ENCODE data around the gene ATF6B. TPM values are rescaled to one million over a fixed set of nuclear protein-coding genes. Genes with fewer than 3 reads are reported as not detected.
"Not testable (repeated sequence)": the region's sequence is repeated elsewhere in the genome, so short reads cannot be mapped to it uniquely, and the experiment has no call there.

Gene ATF6B
- total RNA-seq, 2 experiments from 2014 or later, result 54.1 to 55.2 TPM

DNA sequence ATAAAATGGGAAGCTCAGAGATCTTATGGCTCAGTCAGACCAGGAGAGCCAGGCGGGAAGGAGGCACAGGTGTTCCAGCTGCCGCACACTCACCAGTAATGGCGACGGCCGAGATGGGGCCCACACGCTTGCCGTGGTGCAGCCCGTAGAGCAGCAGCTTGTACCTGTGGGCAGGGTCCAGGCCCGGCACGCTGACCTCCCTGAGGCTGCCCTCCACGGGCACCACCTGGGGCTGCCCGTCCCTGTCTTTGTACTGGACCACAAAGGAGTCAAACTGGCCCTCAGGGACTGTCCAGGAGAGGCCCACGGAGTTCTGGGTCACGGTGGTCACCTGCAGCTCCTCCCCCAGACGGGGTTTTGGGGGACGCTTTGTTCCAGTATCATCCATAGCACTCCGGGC, 58.6 kb downstream of the ATF6B start:
- Mint-ChIP-seq H3K4me3 (no peak overlapping the region), H3K27ac (no peak overlapping the region), H3K4me1 (ENCODE audit: low read depth) (no peaks in the 10 kb centered on the region), H3K36me3 (ENCODE audit: low read depth) (no peaks in the 10 kb centered on the region), H3K27me3 (no peaks in the 10 kb centered on the region), H3K9me3 (no peaks in the 10 kb centered on the region)
- no peak for ATAC-seq
- DNase-seq, result no peak
- intact Hi-C loops (cut with micrococcal nuclease), result no loop called here
- CTCF ChIA-PET, result no interaction called here
- POLR2A ChIA-PET, result no interaction called here
- TF ChIP-seq, protein P1, sequence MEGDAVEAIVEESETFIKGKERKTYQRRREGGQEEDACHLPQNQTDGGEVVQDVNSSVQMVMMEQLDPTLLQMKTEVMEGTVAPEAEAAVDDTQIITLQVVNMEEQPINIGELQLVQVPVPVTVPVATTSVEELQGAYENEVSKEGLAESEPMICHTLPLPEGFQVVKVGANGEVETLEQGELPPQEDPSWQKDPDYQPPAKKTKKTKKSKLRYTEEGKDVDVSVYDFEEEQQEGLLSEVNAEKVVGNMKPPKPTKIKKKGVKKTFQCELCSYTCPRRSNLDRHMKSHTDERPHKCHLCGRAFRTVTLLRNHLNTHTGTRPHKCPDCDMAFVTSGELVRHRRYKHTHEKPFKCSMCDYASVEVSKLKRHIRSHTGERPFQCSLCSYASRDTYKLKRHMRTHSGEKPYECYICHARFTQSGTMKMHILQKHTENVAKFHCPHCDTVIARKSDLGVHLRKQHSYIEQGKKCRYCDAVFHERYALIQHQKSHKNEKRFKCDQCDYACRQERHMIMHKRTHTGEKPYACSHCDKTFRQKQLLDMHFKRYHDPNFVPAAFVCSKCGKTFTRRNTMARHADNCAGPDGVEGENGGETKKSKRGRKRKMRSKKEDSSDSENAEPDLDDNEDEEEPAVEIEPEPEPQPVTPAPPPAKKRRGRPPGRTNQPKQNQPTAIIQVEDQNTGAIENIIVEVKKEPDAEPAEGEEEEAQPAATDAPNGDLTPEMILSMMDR (IDR thresholded peaks at IDR 0.05), result no peak

DNA sequence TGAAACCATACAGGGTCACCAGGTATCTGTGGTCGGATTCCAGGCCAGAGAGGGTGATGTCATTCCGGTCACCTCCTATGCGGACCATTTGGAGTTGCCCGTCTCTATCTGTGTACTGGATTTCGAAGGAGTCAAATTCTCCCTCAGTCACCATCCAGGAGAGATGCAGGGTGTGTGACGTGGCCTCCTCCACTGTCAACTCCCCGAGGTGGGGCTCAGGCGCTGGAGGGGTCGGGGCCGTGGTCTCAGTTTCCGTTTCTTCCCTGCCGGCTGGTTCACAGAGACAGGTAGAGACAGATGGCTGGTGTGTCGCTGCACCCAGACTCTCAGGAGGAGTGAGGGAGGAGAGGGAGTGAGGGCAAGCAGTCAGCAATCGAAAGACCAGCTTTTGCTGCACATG, 59.2 kb downstream of the ATF6B start:
- intact Hi-C loops (cut with micrococcal nuclease), result no loop called here
- DNase-seq (no peak), ATAC-seq (no peak)
- TF ChIP-seq, protein P1 (IDR thresholded peaks at IDR 0.05), result no peak
- Mint-ChIP-seq H3K4me1 (ENCODE audit: low read depth) (no peaks in the 10 kb centered on the region), H3K27ac (no peak overlapping the region), H3K4me3 (no peak overlapping the region), H3K9me3 (no peaks in the 10 kb centered on the region), H3K27me3 (no peaks in the 10 kb centered on the region), H3K36me3 (ENCODE audit: low read depth) (no peaks in the 10 kb centered on the region)
- POLR2A ChIA-PET, result no interaction called here
- CTCF ChIA-PET, result no interaction called here

DNA sequence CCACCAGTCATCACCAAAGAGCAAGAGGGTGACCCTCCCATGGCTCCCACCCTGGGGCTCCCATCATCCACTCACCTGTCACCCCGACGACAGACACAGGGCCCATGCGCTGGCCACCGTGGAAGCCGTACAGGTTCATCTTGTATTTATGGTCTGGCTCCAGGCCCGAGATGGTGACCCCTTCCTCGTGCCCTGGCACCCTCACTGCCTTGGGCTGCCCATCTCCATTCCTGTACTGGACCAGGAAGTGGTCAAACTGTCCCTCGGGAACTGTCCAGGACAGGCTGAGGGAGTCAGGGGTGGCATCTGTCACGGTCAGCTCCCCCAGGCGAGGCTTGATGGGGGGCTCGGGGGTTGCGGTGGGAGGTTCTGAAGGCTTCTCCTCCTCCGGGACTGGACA, 59.7 kb downstream of the ATF6B start:
- DNase-seq; H3K27me3 Mint-ChIP-seq; H3K9me3 Mint-ChIP-seq; H3K4me3 Mint-ChIP-seq; ATAC-seq; POLR2A ChIA-PET; H3K4me1 Mint-ChIP-seq (ENCODE audit: low read depth); H3K36me3 Mint-ChIP-seq (ENCODE audit: low read depth); CTCF ChIA-PET; intact Hi-C loops (cut with micrococcal nuclease); H3K27ac Mint-ChIP-seq: not testable (repeated sequence)

DNA sequence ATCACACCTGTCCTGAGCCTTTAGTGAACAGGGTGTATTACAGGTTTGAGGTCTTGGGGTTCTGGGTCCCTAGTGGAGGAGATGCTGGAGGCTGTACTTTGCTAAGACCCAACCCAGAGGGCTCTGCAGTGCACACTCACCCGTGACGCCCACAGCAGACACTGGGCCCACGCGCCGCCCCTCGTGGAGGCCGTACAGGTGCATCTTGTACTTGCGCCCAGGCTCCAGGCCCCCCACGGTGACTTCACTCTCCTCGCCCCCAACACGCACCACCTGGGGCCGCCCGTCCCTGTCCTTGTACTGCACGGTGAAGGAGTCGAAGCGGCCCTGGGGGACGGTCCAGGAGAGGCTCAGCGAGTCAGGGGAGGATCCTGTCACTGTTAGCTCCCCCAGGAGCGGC, 60.5 kb downstream of the ATF6B start:
- POLR2A ChIA-PET; ATAC-seq; CTCF ChIA-PET; H3K36me3 Mint-ChIP-seq (ENCODE audit: low read depth); H3K27me3 Mint-ChIP-seq; H3K27ac Mint-ChIP-seq; H3K4me1 Mint-ChIP-seq (ENCODE audit: low read depth); DNase-seq; H3K9me3 Mint-ChIP-seq; intact Hi-C loops (cut with micrococcal nuclease); H3K4me3 Mint-ChIP-seq: not testable (repeated sequence)

Small RNA genes lying within 50 kb of the gene (microRNA-seq; reads per million reads assigned to microRNA genes)
- gene MIR6721 (ENCODE audit: borderline microRNAs expressed, borderline replicate concordance), result 2.1 reads per million

Other genes starting within 250 kb of the ATF6B start
- gene SLC44A4, start 249.2 kb downstream of the ATF6B start, total RNA-seq, result not detected
- 10 to 100 TPM; 55.4 to 56.8 TPM for gene EHMT2, start 230.5 kb downstream of the ATF6B start, total RNA-seq
- gene ZBTB12, start 226.2 kb downstream of the ATF6B start, total RNA-seq, result 1 to 10 TPM; 1.8 to 2.1 TPM
- gene C2, start 200.5 kb downstream of the ATF6B start, total RNA-seq, result 1 to 10 TPM in 1 of 2 experiments, under 1 TPM in 1; 0.99 to 1.4 TPM
- under 1 TPM; 0.43 to 0.45 TPM for gene CFB, start 182.2 kb downstream of the ATF6B start, total RNA-seq
- 10 to 100 TPM; 60.5 to 61.0 TPM for gene NELFE, start 169.3 kb downstream of the ATF6B start, total RNA-seq
- gene SKIC2, start 169.1 kb downstream of the ATF6B start, total RNA-seq, result 10 to 100 TPM; 76.5 to 77.3 TPM
- gene DXO, start 156.1 kb downstream of the ATF6B start, total RNA-seq, result 10 to 100 TPM; 13.0 to 13.1 TPM
- 1 to 10 TPM; 2.8 to 3.2 TPM for gene C4A, start 146.2 kb downstream of the ATF6B start, total RNA-seq
- gene C4B, start 113.5 kb downstream of the ATF6B start, total RNA-seq, result 1 to 10 TPM; 2.7 to 3.3 TPM
- gene CYP21A2, start 89.8 kb downstream of the ATF6B start, total RNA-seq, result under 1 TPM; 0.16 to 0.27 TPM
- gene TNXB, start 18.9 kb downstream of the ATF6B start, total RNA-seq, result 1 to 10 TPM; 1.8 to 3.7 TPM
- gene FKBPL, start 2.0 kb upstream of the ATF6B start, total RNA-seq, result 1 to 10 TPM; 5.3 to 5.8 TPM
- 1 to 10 TPM; 1.1 to 1.6 TPM for gene PRRT1, start 23.7 kb upstream of the ATF6B start, total RNA-seq
- 10 to 100 TPM; 14.4 to 21.7 TPM for gene PPT2, start 25.9 kb upstream of the ATF6B start, total RNA-seq
- gene EGFL8, start 36.3 kb upstream of the ATF6B start, total RNA-seq, result 10 to 100 TPM; 13.3 to 14.0 TPM
- gene AGPAT1, start 47.8 kb upstream of the ATF6B start, total RNA-seq, result 10 to 100 TPM; 24.6 to 28.7 TPM
- 10 to 100 TPM; 55.4 to 57.9 TPM for gene RNF5, start 50.2 kb upstream of the ATF6B start, total RNA-seq
- 10 to 100 TPM; 15.5 to 16.4 TPM for gene AGER, start 56.0 kb upstream of the ATF6B start, total RNA-seq
- gene PBX2, start 62.0 kb upstream of the ATF6B start, total RNA-seq, result 10 to 100 TPM; 59.6 to 64.2 TPM
- gene GPSM3, start 64.4 kb upstream of the ATF6B start, total RNA-seq, result 10 to 100 TPM; 67.8 to 68.7 TPM
- gene NOTCH4, start 95.8 kb upstream of the ATF6B start, total RNA-seq, result 1 to 10 TPM; 1.2 to 1.3 TPM
- gene TSBP1, start 243.7 kb upstream of the ATF6B start, total RNA-seq, result not detected